Activated CD8-positive, alpha-beta memory T cell treated with anti-CD3 and anti-CD28 coated beads for 48 hours (primary cell): ENCODE results near the gene GMEB2.
A peak's percentile ranks its signal among the peaks of the same experiment; 100 is the strongest.
"Not testable (repeated sequence)": the region's sequence is repeated elsewhere in the genome, so short reads cannot be mapped to it uniquely, and the experiment has no call there.

Experiments
- DNase-seq, 3 experiments: peaks; one replicate each; pipeline ENCODE4 v3.0.0-alpha.2; 2020; ENCODE audit warnings: low read depth in 2 of 3, low spot score in 2 of 3

Gene GMEB2

GRCh38 chr20:63640086-63640485, 13.2 kb upstream of the GMEB2 start:
- DNase-seq, result no peak

- no peak for DNase-seq
Measured at GRCh38 chr20:63639093-63639975, 12.4 kb upstream of the GMEB2 start.

- DNase-seq, result no peak
Measured at GRCh38 chr20:63636752-63637628, 10.1 kb upstream of the GMEB2 start.

- DNase-seq, result no peak
Measured at GRCh38 chr20:63635431-63636141, 8.7 kb upstream of the GMEB2 start.

- no peak for DNase-seq
Measured at GRCh38 chr20:63633732-63634131, 6.8 kb upstream of the GMEB2 start.

GRCh38 chr20:63631426-63631825, 4.5 kb upstream of the GMEB2 start:
- DNase-seq, result not testable (repeated sequence)

- not testable (repeated sequence) for DNase-seq
Measured at GRCh38 chr20:63630956-63631355, 4.1 kb upstream of the GMEB2 start.

- peak in 2 of 3 experiments; percentile 37 to 55 for DNase-seq
Measured at GRCh38 chr20:63628246-63628975, 1.5 kb upstream of the GMEB2 start.

- no peak for DNase-seq
Measured at GRCh38 chr20:63627751-63628245, 897 bp upstream of the GMEB2 start.

- DNase-seq, result peak; percentile 83 to 91 (median 86)
Measured at GRCh38 chr20:63627129-63627750, 339 bp upstream of the GMEB2 start.

GRCh38 chr20:63625771-63626423, 1.0 kb downstream of the GMEB2 start:
- DNase-seq, result peak in 1 of 3 experiments; percentile 25

- DNase-seq, result no peak
Measured at GRCh38 chr20:63624486-63624885, 2.4 kb downstream of the GMEB2 start.

GRCh38 chr20:63622732-63623131, 4.2 kb downstream of the GMEB2 start:
- DNase-seq, result no peak

GRCh38 chr20:63622096-63622495, 4.8 kb downstream of the GMEB2 start:
- no peak for DNase-seq

- no peak for DNase-seq
Measured at GRCh38 chr20:63620991-63621390, 5.9 kb downstream of the GMEB2 start.

- no peak for DNase-seq
Measured at GRCh38 chr20:63619505-63619904, 7.4 kb downstream of the GMEB2 start.

GRCh38 chr20:63619086-63619485, 7.8 kb downstream of the GMEB2 start:
- DNase-seq, result no peak

GRCh38 chr20:63618291-63618980, 8.5 kb downstream of the GMEB2 start:
- no peak for DNase-seq

GRCh38 chr20:63617876-63618265, 9.0 kb downstream of the GMEB2 start:
- DNase-seq, result no peak
